AG10803 (cell line): ENCODE data around the gene ZNF606.

Experiments used
- DNase-seq: peaks from one replicate; pipeline ENCODE4 v3.0.0; 2010; ENCODE audit warnings: low read depth
- H3K4me3 ChIP-seq: 2 replicates; pipeline ENCODE4 v1.5.1; 2011; ENCODE audit warnings: mild to moderate bottlenecking, low read length, control low read depth
- CTCF ChIP-seq: conservative IDR thresholded peaks from 2 replicates; pipeline ENCODE4 v1.5.1; 2011; ENCODE audit warnings: mild to moderate bottlenecking, low read length, control low read depth, inconsistent platforms

ZNF606 gene

DNA sequence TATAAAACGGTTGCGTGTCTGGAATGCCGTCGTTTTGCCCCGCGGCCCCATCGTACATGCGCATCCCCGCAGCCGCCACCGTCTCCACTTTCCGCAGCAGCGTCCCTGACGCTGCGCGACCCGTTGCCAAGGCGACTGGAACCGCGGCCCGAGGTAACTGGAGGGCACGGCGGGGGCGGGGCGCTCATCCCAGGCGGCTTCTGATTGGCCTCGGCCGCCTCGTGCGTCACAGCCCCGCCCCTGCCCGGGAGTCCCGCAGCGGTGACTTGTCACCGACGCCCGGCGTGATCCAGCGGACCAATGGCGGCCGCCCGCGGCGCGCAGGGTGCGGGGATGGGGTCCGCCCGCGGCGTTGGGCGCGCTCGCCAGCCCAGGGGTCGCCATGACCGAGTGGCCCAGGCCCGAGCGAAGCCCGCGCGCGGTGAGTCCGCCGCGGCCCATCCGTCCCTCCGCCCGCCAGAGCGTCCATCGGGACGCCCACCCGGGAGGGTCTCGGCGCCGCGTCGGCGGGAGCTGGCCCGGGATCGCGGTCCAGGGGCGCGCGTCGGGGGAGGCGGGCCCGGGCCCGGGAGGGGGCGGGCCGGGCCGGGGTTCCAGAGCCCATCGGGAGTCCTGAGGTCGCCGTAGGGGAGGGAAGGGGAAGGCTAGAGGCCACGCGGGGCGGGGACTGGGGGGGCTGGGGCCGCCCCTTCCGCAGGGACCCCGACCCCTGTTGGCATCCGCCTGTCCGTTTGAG lies 31.3 kb upstream of the ZNF606 start, which contains the start of gene ZSCAN1:
TSS of gene ZSCAN1 (plus strand) at position 285 of the 736 bp plus-strand sequence. CDS start 3,812 bp downstream, outside the sequence.
- peak within 1 kb of the TSS; percentile 33 for H3K4me3 ChIP-seq
- DNase-seq, result peak; percentile 58
- no peak for TF ChIP-seq CTCF

DNA sequence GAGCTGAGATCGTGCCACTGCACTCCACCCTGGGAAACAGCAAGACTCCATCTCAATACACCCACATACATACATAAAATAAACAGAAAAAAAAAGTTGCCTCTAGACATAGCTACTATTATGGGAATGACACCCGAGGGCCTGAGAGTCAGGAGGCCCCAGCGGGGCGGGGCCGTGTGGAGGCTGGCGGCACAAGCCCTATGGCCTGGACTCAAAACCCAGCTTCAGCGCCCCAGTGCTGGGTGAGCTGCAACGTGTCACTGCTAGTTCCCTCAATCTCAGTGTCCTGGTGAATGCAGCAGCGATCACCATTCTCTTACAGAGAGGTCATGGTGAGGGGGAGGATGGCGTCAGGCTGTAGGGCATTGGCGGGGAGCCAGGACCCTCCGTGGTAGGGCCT lies 22.0 kb upstream of the ZNF606 start:
- TF ChIP-seq CTCF, result no peak
- no peak overlapping the region for H3K4me3 ChIP-seq
- DNase-seq, result no peak

DNA sequence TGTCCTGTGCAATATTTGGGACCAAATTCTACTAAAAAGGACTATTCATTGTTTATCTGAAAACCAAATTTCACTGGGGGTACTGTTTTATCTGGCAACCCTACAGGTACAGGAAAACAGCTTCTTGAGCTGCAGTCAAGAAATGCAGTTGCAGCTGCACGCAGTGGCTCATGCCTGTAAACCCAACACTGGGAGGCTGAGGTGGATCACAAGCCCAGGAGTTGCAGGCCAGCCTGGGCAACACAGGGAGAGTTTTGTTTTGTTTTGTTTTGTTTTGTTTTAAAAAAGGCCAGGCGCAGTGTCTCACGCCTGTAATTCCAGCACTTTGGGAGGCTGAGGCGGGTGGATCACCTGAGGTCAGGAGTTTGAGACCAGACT lies 19.7 kb upstream of the ZNF606 start:
- TF ChIP-seq CTCF, result no peak
- no peak for DNase-seq
- no peak overlapping the region for H3K4me3 ChIP-seq

DNA sequence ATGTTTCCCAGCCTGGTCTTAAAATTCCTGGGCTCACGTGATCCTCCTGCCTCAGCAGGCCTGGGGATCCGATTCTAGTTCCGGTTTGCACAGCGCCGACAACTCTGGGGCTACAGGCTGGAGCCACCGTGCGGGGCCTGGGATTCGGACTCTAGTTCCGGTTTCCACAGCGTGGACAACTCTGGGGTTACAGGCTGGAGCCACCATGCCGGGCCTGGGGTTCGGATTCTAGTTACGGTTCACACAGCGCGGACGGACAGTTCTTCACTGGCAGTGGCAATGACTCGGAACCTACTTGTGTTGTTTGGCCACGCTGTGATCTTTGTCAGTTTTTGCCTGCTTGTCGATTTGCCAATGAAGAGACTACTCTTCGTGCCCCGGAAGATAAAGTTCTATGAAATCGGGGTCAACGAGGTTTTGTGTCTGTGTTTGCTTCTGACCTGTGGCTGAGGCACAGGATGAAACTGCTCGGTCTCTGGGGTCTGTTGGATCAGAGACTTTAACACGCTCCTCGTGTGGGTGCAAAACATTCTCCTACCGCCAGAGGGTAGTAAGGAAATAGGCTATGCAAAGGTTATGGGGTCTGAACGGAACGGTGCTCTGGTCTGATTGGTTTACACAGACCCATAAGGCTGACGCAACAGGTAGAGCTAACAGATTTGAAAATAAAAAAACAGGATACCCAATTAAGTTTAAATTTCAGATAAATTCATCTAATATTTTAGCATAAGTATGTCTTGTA lies 19.1 kb upstream of the ZNF606 start:
- TF ChIP-seq CTCF, result peak; percentile 43
- peak; percentile 38 for DNase-seq
- H3K4me3 ChIP-seq, result no peak overlapping the region

DNA sequence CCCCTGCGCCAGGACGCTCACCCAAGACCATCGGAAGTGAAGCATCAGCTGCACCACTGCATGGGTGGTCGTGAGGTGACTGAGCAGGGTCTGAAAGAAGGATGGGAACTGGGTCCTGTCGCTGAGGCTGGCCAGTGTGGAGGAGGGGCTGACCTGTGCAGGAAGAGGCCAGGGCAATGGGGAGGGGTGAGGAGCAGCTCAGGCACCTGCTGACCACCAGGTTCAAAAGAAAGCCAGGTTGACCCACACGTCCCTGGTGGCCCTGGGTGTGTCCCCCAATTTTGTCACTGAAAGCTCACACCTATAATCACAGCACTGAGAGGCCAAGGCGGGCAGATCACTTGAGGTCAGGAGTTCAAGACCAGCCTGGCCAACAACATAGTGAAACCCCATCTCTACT lies 17.5 kb upstream of the ZNF606 start:
- no peak for TF ChIP-seq CTCF
- no peak for DNase-seq
- H3K4me3 ChIP-seq, result no peak overlapping the region

- TF ChIP-seq CTCF, result no peak
- no peak overlapping the region for H3K4me3 ChIP-seq
- DNase-seq, result no peak
Measured at GRCh38 chr19:58014141-58014540, 11.5 kb upstream of the ZNF606 start.

DNA sequence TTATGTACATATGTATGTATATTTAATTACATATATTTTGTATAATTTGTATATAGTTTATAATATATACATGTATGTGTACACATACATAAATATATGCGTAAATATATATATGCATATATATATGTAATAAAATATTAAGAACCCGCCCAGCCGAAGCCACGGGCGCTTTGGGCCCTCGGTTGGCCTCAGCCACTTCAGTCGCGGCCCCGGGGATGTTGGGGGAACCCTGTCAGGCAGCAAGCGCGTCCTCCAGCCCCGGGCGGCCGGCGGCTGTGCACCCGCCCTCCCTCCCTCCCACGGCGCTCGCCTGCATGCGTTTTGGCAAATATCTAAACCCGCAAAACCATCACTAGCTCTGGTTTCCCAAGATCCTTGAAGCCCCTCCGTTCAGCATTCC lies 7.9 kb upstream of the ZNF606 start:
- no peak for TF ChIP-seq CTCF
- H3K4me3 ChIP-seq, result no peak overlapping the region

More for the DNA sequence above, 7.9 kb upstream of the ZNF606 start:
- no peak for DNase-seq
